ENCODE results near the gene SPTLC1.

DNA sequence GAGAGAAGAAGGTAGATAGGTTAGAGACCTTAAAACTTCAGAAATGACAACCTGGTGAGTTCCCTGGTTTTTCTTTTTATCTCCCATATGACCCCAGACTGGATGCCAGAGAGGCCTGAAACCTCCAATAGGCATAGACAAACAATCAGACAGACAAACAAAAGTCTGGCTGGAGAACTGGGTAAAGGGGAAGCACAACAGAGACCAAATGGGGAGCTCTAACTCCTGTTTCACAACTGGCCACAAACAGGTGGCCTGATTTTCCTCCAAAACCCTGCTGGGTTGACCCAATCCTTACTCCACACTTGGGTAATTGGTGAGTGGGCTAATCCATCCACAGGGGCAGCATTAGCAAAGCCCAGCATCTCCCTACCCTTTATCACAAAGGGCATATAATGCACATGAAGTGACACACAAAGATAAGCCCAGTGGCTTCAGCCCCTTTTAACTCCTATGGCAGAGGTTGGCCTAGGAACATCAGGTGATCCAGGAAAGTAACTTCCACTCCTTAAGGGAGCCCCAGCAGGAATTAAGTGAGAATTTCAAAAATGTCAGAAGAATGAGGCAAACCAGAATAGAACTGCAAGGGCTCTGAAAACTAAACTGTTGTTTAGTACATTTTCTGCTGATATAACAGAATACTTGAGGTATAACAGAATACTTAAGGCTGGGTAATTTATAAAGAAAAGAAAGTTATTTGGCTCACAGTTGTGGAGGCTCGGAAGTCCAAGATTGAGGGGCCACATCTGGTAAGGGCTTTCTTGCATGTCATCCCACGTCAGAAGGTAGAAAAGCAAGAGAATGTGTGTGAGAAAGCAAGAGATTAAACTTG is 104.3 kb downstream of the SPTLC1 start:
- TF ChIP-seq NFIC (IDR thresholded peaks at IDR 0.05; ENCODE audit: low read length) = no peak
- no peak for TF ChIP-seq SP1 (IDR thresholded peaks at IDR 0.05)
- TF ChIP-seq SP1 (CRISPR knock-in tag; IDR thresholded peaks at IDR 0.05) = no peak
- TF ChIP-seq ZNF598 (CRISPR knock-in tag; IDR thresholded peaks at IDR 0.05; ENCODE audit: borderline replicate concordance) = no peak
- TF ChIP-seq RAD21 (CRISPR knock-in tag; IDR thresholded peaks at IDR 0.05) = no peak
- TF ChIP-seq, protein P1, sequence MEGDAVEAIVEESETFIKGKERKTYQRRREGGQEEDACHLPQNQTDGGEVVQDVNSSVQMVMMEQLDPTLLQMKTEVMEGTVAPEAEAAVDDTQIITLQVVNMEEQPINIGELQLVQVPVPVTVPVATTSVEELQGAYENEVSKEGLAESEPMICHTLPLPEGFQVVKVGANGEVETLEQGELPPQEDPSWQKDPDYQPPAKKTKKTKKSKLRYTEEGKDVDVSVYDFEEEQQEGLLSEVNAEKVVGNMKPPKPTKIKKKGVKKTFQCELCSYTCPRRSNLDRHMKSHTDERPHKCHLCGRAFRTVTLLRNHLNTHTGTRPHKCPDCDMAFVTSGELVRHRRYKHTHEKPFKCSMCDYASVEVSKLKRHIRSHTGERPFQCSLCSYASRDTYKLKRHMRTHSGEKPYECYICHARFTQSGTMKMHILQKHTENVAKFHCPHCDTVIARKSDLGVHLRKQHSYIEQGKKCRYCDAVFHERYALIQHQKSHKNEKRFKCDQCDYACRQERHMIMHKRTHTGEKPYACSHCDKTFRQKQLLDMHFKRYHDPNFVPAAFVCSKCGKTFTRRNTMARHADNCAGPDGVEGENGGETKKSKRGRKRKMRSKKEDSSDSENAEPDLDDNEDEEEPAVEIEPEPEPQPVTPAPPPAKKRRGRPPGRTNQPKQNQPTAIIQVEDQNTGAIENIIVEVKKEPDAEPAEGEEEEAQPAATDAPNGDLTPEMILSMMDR (CRISPR knock-in tag; IDR thresholded peaks at IDR 0.05) = no peak
- no peak for TF ChIP-seq SMARCC2 (IDR thresholded peaks at IDR 0.05)
- TF ChIP-seq POLR2AphosphoS5 (IDR thresholded peaks at IDR 0.05; ENCODE audit: low read depth, low read length) = no peak
- no peak for TF ChIP-seq SMC3 (IDR thresholded peaks at IDR 0.05; ENCODE audit: low read length)
- TF ChIP-seq ZFP37 (CRISPR knock-in tag; IDR thresholded peaks at IDR 0.05; ENCODE audit: borderline replicate concordance) = no peak
- no peak for TF ChIP-seq PITX1 (CRISPR knock-in tag; IDR thresholded peaks at IDR 0.05)
- no peak for TF ChIP-seq NKX3-1 (CRISPR knock-in tag; IDR thresholded peaks at IDR 0.05)
- TF ChIP-seq AKAP8 (CRISPR knock-in tag; IDR thresholded peaks at IDR 0.05) = no peak
- TF ChIP-seq ZC3H13 (CRISPR knock-in tag; IDR thresholded peaks at IDR 0.05) = no peak
- TF ChIP-seq, protein P2, sequence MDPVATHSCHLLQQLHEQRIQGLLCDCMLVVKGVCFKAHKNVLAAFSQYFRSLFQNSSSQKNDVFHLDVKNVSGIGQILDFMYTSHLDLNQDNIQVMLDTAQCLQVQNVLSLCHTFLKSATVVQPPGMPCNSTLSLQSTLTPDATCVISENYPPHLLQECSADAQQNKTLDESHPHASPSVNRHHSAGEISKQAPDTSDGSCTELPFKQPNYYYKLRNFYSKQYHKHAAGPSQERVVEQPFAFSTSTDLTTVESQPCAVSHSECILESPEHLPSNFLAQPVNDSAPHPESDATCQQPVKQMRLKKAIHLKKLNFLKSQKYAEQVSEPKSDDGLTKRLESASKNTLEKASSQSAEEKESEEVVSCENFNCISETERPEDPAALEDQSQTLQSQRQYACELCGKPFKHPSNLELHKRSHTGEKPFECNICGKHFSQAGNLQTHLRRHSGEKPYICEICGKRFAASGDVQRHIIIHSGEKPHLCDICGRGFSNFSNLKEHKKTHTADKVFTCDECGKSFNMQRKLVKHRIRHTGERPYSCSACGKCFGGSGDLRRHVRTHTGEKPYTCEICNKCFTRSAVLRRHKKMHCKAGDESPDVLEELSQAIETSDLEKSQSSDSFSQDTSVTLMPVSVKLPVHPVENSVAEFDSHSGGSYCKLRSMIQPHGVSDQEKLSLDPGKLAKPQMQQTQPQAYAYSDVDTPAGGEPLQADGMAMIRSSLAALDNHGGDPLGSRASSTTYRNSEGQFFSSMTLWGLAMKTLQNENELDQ (CRISPR knock-in tag; IDR thresholded peaks at IDR 0.05; ENCODE audit: borderline replicate concordance) = no peak
